ENCODE measurements around the gene SH3PXD2B.
A peak's percentile ranks its signal among the peaks of the same experiment; 100 is the strongest.
"Not testable (repeated sequence)": the region's sequence is repeated elsewhere in the genome, so short reads cannot be mapped to it uniquely, and the experiment has no call there.

The SH3PXD2B gene

GRCh38 chr5:172294831-172295230 lies 159.5 kb downstream of the SH3PXD2B start:
- no peak for DNase-seq (ENCODE audit: low spot score)

GRCh38 chr5:172293745-172294342 lies 160.5 kb downstream of the SH3PXD2B start:
- DNase-seq (ENCODE audit: low spot score) = no peak

- DNase-seq (ENCODE audit: low spot score) = peak; percentile 73
These were observed 161.1 kb downstream of the SH3PXD2B start for GRCh38 chr5:172293054-172293744.

GRCh38 chr5:172291837-172292236 lies 162.5 kb downstream of the SH3PXD2B start:
- not testable (repeated sequence) for DNase-seq (ENCODE audit: low spot score)

GRCh38 chr5:172288465-172288864 lies 165.9 kb downstream of the SH3PXD2B start:
- no peak for DNase-seq (ENCODE audit: low spot score)

- DNase-seq (ENCODE audit: low spot score) = not testable (repeated sequence)
These were observed 167.2 kb downstream of the SH3PXD2B start for GRCh38 chr5:172287140-172287539.

- DNase-seq (ENCODE audit: low spot score) = no peak
These were observed 168.8 kb downstream of the SH3PXD2B start for GRCh38 chr5:172285226-172286143.

GRCh38 chr5:172284611-172284980 lies 169.7 kb downstream of the SH3PXD2B start:
- DNase-seq (ENCODE audit: low spot score) = peak; percentile 17

- DNase-seq (ENCODE audit: low spot score) = peak; percentile 86
These were observed 170.3 kb downstream of the SH3PXD2B start for GRCh38 chr5:172283862-172284610.

GRCh38 chr5:172283020-172283861 lies 171.1 kb downstream of the SH3PXD2B start, which contains the start of gene UBTD2:
Gene UBTD2 (minus strand): TSS chr5:172283764. CDS start chr5:172283665, 99 bp downstream.
- peak; percentile 87 for DNase-seq (ENCODE audit: low spot score)

GRCh38 chr5:172282272-172283019 lies 171.9 kb downstream of the SH3PXD2B start:
- DNase-seq (ENCODE audit: low spot score) = peak; percentile 44

GRCh38 chr5:172281346-172281745 lies 173.0 kb downstream of the SH3PXD2B start:
- no peak for DNase-seq (ENCODE audit: low spot score)

GRCh38 chr5:172280929-172281328 lies 173.4 kb downstream of the SH3PXD2B start:
- DNase-seq (ENCODE audit: low spot score) = no peak

- DNase-seq (ENCODE audit: low spot score) = no peak
These were observed 174.0 kb downstream of the SH3PXD2B start for GRCh38 chr5:172280317-172280716.

- DNase-seq (ENCODE audit: low spot score) = no peak
These were observed 176.0 kb downstream of the SH3PXD2B start for GRCh38 chr5:172278356-172278755.

- DNase-seq (ENCODE audit: low spot score) = no peak
These were observed 178.1 kb downstream of the SH3PXD2B start for GRCh38 chr5:172276214-172276613.
